Measurements from ENCODE around the gene OR14C36. TPM values are rescaled to one million over a fixed set of nuclear protein-coding genes. Genes with fewer than 3 reads are reported as not detected.

OR14C36 gene
- total and polyA plus RNA-seq, 2 of the 13 experiments (the other 11 are each of a cell fraction or from before 2014, with no cell fraction given): not detected

GRCh38 chr1:248343451-248343850 lies 5.1 kb upstream of the OR14C36 start:
- Histone ChIP-seq H3K27ac (ENCODE audit: extremely low read length, insufficient read depth, low read length) (no peak overlapping the region), H3K9ac (ENCODE audit: insufficient read depth, low read depth, low read length) (no peak overlapping the region), H3K27me3 (ENCODE audit: control insufficient read depth in 1 of 2, insufficient read depth in 2 of 2, low read length in 2 of 2) (no peaks in the 10 kb centered on the region), H3K4me2 (ENCODE audit: low read depth, low read length) (no peak overlapping the region), H3K4me1 (ENCODE audit: insufficient read depth, low read length) (no peaks in the 10 kb centered on the region), H3K9me3 (ENCODE audit: low read length) (peaks cover 39% of the 10 kb centered on the region), H3K36me3 (replicated peaks in 1 of 2; ENCODE audit: control insufficient read depth in 1 of 2, insufficient read depth in 2 of 2, low read length in 2 of 2) (no peaks in the 10 kb centered on the region), H2AFZ (ENCODE audit: low read length) (no peak overlapping the region), H4K20me1 (ENCODE audit: insufficient read depth, low read length) (no peaks in the 10 kb centered on the region), H3K4me3 (replicated peaks in 1 of 3; ENCODE audit: insufficient read depth in 1 of 3, low read depth in 2 of 3, low read length in 3 of 3) (no peak overlapping the region), H3K79me2 (ENCODE audit: insufficient read depth, low read length) (no peaks in the 10 kb centered on the region)
- DNase-seq (ENCODE audit: low spot score): no peak
- ChIA-PET POLR2A (no interaction called here), CTCF (ENCODE audit: low intra/inter-chr PET ratio, low total read pairs) (no interaction called here)
- no peak for FAIRE-seq
- TF ChIP-seq CEBPB (IDR thresholded peaks at IDR 0.05; ENCODE audit: borderline replicate concordance, low read depth, low read length) (peak; percentile 73), ZFP36 (IDR thresholded peaks at IDR 0.05; ENCODE audit: borderline replicate concordance, low read depth, low read length, partially characterized antibody) (no peak)
- in situ Hi-C loops (cut with HindIII; ENCODE audit: extremely low pct_ligation_motif_present, low pct_unique_long_range_greater_than_20kb): no loop called here
- ATAC-seq: no peak
- intact Hi-C loops (cut with micrococcal nuclease; ENCODE audit: unreplicated experiment): no loop called here
- 0% methylated on average over 3 of the region's 3 CpGs for WGBS (ENCODE audit: low lambda C conversion rate)
- no TSS peak for BruUV-seq (replicated peaks)

DNA sequence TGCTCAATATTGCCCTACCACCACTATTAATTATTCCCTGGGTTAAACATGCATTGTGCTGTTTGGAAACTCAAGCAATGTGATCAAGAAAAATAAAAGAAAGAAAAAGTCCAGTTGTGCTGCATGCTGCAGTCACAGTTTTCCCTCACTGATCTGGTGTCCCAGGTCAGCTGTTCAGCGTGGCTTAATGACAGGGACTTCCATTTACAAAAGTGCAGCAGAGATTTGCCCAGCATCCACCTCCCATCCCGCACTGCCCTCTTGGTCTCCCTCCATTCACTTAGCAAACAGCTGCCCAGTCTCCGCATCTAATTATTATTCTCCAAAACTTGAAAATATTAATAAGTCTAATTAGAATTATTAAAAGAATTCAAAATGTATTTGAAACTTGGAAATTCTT lies 10.8 kb downstream of the OR14C36 start:
- H3K4me2 ChIP-seq (ENCODE audit: low read depth, low read length): no peak overlapping the region
- no peaks in the 10 kb centered on the region for H4K20me1 ChIP-seq (ENCODE audit: insufficient read depth, low read length)
- no peak overlapping the region for H3K9ac ChIP-seq (ENCODE audit: insufficient read depth, low read depth, low read length)
- H3K79me2 ChIP-seq (ENCODE audit: insufficient read depth, low read length): no peaks in the 10 kb centered on the region
- ATAC-seq (no peak), DNase-seq (ENCODE audit: low spot score) (no peak), FAIRE-seq (no peak)
- no peaks in the 10 kb centered on the region for H3K27me3 ChIP-seq (ENCODE audit: control insufficient read depth in 1 of 2, insufficient read depth in 2 of 2, low read length in 2 of 2)
- intact Hi-C loops (cut with micrococcal nuclease; ENCODE audit: unreplicated experiment): no loop called here
- peaks cover 7% of the 10 kb centered on the region; the same call in 1 of the 2 replicates for H3K9me3 ChIP-seq (ENCODE audit: low read length)
- no TSS peak for BruUV-seq (replicated peaks)
- in situ Hi-C loops (cut with HindIII; ENCODE audit: extremely low pct_ligation_motif_present, low pct_unique_long_range_greater_than_20kb): no loop called here
- no peak overlapping the region for H3K4me3 ChIP-seq (replicated peaks in 1 of 3; ENCODE audit: insufficient read depth in 1 of 3, low read depth in 2 of 3, low read length in 3 of 3)
- no peak overlapping the region for H3K27ac ChIP-seq (ENCODE audit: extremely low read length, insufficient read depth, low read length)
- no peak overlapping the region for H2AFZ ChIP-seq (ENCODE audit: low read length)
- WGBS (ENCODE audit: low lambda C conversion rate): 14% methylated on average over 3 of the region's 3 CpGs
- CTCF ChIA-PET (ENCODE audit: low intra/inter-chr PET ratio, low total read pairs): no interaction called here
- no peaks in the 10 kb centered on the region for H3K36me3 ChIP-seq (replicated peaks in 1 of 2; ENCODE audit: control insufficient read depth in 1 of 2, insufficient read depth in 2 of 2, low read length in 2 of 2)
- POLR2A ChIA-PET: no interaction called here
- no peaks in the 10 kb centered on the region for H3K4me1 ChIP-seq (ENCODE audit: insufficient read depth, low read length)
- TF ChIP-seq, protein P1, sequence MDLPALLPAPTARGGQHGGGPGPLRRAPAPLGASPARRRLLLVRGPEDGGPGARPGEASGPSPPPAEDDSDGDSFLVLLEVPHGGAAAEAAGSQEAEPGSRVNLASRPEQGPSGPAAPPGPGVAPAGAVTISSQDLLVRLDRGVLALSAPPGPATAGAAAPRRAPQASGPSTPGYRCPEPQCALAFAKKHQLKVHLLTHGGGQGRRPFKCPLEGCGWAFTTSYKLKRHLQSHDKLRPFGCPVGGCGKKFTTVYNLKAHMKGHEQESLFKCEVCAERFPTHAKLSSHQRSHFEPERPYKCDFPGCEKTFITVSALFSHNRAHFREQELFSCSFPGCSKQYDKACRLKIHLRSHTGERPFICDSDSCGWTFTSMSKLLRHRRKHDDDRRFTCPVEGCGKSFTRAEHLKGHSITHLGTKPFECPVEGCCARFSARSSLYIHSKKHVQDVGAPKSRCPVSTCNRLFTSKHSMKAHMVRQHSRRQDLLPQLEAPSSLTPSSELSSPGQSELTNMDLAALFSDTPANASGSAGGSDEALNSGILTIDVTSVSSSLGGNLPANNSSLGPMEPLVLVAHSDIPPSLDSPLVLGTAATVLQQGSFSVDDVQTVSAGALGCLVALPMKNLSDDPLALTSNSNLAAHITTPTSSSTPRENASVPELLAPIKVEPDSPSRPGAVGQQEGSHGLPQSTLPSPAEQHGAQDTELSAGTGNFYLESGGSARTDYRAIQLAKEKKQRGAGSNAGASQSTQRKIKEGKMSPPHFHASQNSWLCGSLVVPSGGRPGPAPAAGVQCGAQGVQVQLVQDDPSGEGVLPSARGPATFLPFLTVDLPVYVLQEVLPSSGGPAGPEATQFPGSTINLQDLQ (CRISPR knock-in tag; IDR thresholded peaks at IDR 0.05): no peak
- no peak for TF ChIP-seq TERF1 (CRISPR knock-in tag; IDR thresholded peaks at IDR 0.05)
- no peak for TF ChIP-seq RFXANK (CRISPR knock-in tag; IDR thresholded peaks at IDR 0.05)
- no peak for TF ChIP-seq NFAT5 (CRISPR knock-in tag; IDR thresholded peaks at IDR 0.05)
- no peak for TF ChIP-seq PLRG1 (conservative IDR thresholded peaks at IDR 0.05)
- no peak for TF ChIP-seq ZBTB7A (CRISPR knock-in tag; IDR thresholded peaks at IDR 0.05)
- TF ChIP-seq RCOR2 (CRISPR knock-in tag; IDR thresholded peaks at IDR 0.05): no peak
- no peak for TF ChIP-seq CCAR2 (optimal IDR thresholded peaks at IDR 0.05; ENCODE audit: low read depth, low read length)
- TF ChIP-seq ZNF383 (CRISPR knock-in tag; IDR thresholded peaks at IDR 0.05; ENCODE audit: borderline replicate concordance): no peak
